Effector memory CD8-positive, alpha-beta T cell (primary cell): ENCODE results near the gene CAGE1.
A peak's percentile ranks its signal among the peaks of the same experiment; 100 is the strongest.
"Not testable (repeated sequence)": the region's sequence is repeated elsewhere in the genome, so short reads cannot be mapped to it uniquely, and the experiment has no call there.

Experiments used
- ATAC-seq: fragments of 150-1000 bp; cut with Tn5 transposase; replicated peaks from 2 replicates; pipeline ENCODE4 v1.10.0; 2021; ENCODE audit warnings: mild to moderate bottlenecking, moderate library complexity
- DNase-seq, 3 experiments: peaks; one replicate each; pipeline ENCODE4 v3.0.0; 2021
- H3K27ac Mint-ChIP-seq, 2 donors: one replicate each; pipeline ENCODE4 v1.8.0; 2022; ENCODE audit warnings: mild to moderate bottlenecking in 2 of 2, mixed read lengths in 2 of 2, moderate library complexity in 2 of 2
- H3K27me3 Mint-ChIP-seq, 2 donors: one replicate each; pipeline ENCODE4 v1.8.0; 2022; ENCODE audit warnings: mixed read lengths in 2 of 2
- H3K36me3 Mint-ChIP-seq: one replicate; pipeline ENCODE4 v1.8.0; 2022; ENCODE audit warnings: mild to moderate bottlenecking, moderate library complexity, mixed read lengths; ENCODE audit not compliant: insufficient read depth
- H3K4me1 Mint-ChIP-seq, 2 donors: one replicate each; pipeline ENCODE4 v1.8.0; 2022; ENCODE audit warnings: low read depth in 2 of 2, mixed read lengths in 2 of 2
- H3K4me3 Mint-ChIP-seq, 2 donors: one replicate each; pipeline ENCODE4 v1.8.0; 2022; ENCODE audit warnings: mild to moderate bottlenecking in 2 of 2, mixed read lengths in 2 of 2, moderate library complexity in 2 of 2
- H3K9me3 Mint-ChIP-seq, 2 donors: one replicate each; pipeline ENCODE4 v1.8.0; 2022; ENCODE audit warnings: mixed read lengths in 2 of 2

The CAGE1 gene

DNA sequence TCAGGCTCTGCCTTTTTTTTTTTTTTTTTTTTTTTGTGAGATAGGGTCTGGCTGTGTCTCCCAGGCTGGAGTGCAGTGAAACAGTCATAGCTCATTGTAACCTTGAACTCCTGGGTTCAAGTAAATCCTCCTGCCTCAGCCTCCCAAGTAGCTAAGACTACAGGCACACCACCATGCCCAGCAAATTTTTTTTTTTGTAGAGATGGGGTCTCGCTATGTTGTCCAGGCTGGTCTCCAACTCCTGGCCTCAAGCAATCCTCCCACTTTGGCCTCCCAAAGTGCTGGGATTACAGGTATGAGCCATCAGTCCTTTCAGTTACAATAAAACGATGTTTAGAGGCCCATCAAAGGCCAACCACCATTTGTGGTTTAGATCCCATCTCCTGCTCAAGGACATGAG lies 70.1 kb downstream of the CAGE1 start:
- H3K27ac Mint-ChIP-seq = peak overlapping the region in 1 of 2 donors; percentile 36
- DNase-seq, H3K4me3 Mint-ChIP-seq, H3K4me1 Mint-ChIP-seq, H3K9me3 Mint-ChIP-seq, H3K27me3 Mint-ChIP-seq, ATAC-seq, H3K36me3 Mint-ChIP-seq: not testable (repeated sequence)

- H3K4me3 Mint-ChIP-seq = no peak overlapping the region
- no peaks in the 10 kb centered on the region for H3K27me3 Mint-ChIP-seq
- ATAC-seq (no peak), DNase-seq (no peak)
- no peaks in the 10 kb centered on the region for H3K9me3 Mint-ChIP-seq
- peaks cover 5 to 7% of the 10 kb centered on the region in 2 donors for H3K4me1 Mint-ChIP-seq
- peaks cover 9% of the 10 kb centered on the region for H3K36me3 Mint-ChIP-seq
- no peak overlapping the region for H3K27ac Mint-ChIP-seq
Observed at GRCh38 chr6:7317538-7317937, 72.0 kb downstream of the CAGE1 start.

GRCh38 chr6:7316658-7317533 lies 72.6 kb downstream of the CAGE1 start:
- Mint-ChIP-seq H3K27ac (peak overlapping the region in 1 of 2 donors; percentile 31), H3K4me3 (no peak overlapping the region)
- no peak for ATAC-seq

DNA sequence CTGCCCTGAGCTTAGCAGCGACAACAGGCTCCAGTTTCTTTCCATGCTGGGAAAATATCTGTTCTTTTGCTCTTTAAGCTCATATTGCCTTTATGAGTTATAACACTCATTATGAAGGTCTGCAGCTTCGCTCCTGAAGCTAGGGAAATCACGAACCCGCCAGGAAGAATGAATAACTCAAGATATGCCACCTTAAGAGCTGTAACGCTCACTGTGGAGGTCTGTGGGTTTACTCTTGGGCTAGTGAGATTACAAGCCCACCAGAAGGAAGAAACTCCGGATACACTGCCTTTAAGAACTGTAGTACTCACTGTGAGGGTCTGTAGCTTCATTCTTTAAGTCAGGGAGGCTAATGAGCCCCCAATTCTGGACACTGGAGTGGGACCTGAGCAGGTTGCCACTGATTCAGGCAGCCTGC lies 73.6 kb downstream of the CAGE1 start:
- peak overlapping the region in 1 of 2 donors; percentile 31 for H3K27ac Mint-ChIP-seq
- no peaks in the 10 kb centered on the region for H3K27me3 Mint-ChIP-seq
- peaks cover 16 to 17% of the 10 kb centered on the region in 2 donors for H3K4me1 Mint-ChIP-seq
- H3K9me3 Mint-ChIP-seq = no peaks in the 10 kb centered on the region
- ATAC-seq = no peak
- DNase-seq = no peak
- no peak overlapping the region for H3K4me3 Mint-ChIP-seq
- peaks cover 14% of the 10 kb centered on the region for H3K36me3 Mint-ChIP-seq

More at GRCh38 chr6:7316658-7317533, 72.6 kb downstream of the CAGE1 start:
- Mint-ChIP-seq H3K9me3 (no peaks in the 10 kb centered on the region), H3K36me3 (peaks cover 14% of the 10 kb centered on the region), H3K27me3 (no peaks in the 10 kb centered on the region), H3K4me1 (peaks cover 10 to 13% of the 10 kb centered on the region in 2 donors)
- DNase-seq = no peak

GRCh38 chr6:7315087-7315947 lies 74.2 kb downstream of the CAGE1 start:
- H3K36me3 Mint-ChIP-seq = peaks cover 15% of the 10 kb centered on the region
- H3K27ac Mint-ChIP-seq = peak overlapping the region; percentile 76 to 96
- not testable (repeated sequence) for ATAC-seq, H3K27me3 Mint-ChIP-seq, DNase-seq, H3K4me3 Mint-ChIP-seq, H3K9me3 Mint-ChIP-seq
- H3K4me1 Mint-ChIP-seq = peaks cover 16 to 19% of the 10 kb centered on the region in 2 donors

DNA sequence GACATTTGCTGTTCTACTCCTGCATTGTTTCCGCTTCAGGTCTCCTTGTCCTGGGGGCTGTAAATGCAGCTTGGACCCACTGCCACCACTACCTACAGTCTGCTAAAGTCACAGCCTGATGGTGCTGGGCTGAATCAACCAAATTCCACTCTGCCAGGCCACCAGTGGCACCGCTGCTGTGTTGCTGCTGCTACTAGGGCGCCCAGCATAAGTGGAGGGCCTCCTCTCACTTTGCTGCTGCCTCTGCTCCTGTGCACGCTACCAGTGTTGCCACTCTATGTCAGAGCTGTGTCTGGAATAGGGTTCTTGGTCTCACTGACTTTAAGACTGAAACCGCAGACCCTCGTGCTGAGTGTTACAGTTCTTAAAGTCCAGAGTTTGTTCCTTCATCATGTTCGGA lies 75.1 kb downstream of the CAGE1 start:
- H3K4me3 Mint-ChIP-seq = peak overlapping the region in 1 of 2 donors; percentile 99
- no peak for ATAC-seq
- peaks cover 24% of the 10 kb centered on the region for H3K36me3 Mint-ChIP-seq
- DNase-seq = no peak
- peak overlapping the region; percentile 76 to 96 for H3K27ac Mint-ChIP-seq
- no peaks in the 10 kb centered on the region for H3K9me3 Mint-ChIP-seq
- H3K27me3 Mint-ChIP-seq = no peaks in the 10 kb centered on the region
- peaks cover 16 to 27% of the 10 kb centered on the region in 2 donors for H3K4me1 Mint-ChIP-seq

GRCh38 chr6:7313505-7314165 lies 75.9 kb downstream of the CAGE1 start:
- Mint-ChIP-seq H3K27me3 (no peaks in the 10 kb centered on the region), H3K4me3 (peak overlapping the region; percentile 93 to 99), H3K9me3 (no peaks in the 10 kb centered on the region), H3K36me3 (peaks cover 32% of the 10 kb centered on the region), H3K27ac (peak overlapping the region; percentile 94 to 96), H3K4me1 (peaks cover 20 to 32% of the 10 kb centered on the region in 2 donors)
- ATAC-seq (no peak), DNase-seq (no peak)

DNA sequence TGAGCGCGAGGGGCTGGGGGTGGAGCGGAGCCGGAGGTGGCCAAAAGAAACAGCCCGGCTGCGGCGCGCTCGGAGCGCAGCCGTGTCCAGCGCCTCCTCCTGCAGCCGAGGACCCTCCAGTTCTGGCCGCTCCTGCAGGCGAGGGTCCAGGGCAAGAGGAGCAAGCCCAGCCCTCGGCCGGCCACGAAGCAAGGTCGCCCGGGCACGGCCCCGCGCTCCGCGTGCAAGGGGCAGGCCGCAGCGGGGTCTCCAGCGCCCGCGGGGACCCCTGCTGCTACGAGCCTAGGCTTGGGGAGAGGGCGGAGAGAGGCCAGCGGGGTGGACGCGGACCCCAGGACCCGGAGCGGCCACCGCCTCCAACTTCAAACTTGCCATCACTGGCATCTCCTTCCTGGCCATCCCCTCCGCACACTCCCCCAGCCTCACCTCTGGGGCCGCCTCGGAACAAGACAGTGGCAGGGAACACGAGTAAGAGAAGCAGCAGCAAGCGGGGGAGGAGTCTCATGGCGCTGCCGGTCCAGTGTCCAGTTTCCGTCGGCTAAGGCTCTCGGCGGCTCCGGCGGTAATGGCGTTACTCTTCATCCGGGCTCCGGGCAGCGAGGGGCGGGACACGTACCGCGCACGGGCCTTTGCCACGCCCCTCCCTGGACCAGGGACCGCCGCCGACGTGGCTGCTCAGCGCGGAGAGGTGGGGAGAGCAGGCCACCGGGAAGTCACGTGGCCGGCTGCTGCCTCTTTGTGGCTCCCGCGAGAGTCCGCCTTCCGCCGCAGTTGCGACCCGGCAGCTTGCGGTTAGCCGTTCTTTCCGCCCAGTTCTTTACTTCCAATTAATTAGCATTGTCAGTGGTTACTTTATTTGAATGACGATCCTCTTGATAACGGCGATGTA lies 76.7 kb downstream of the CAGE1 start, which contains the start of gene SSR1:
Gene SSR1 (minus strand): TSS at position 584 of the 889 bp plus-strand sequence. CDS start 79 bp downstream, at position 505.
- peak; percentile 90 to 92 (median 92) for DNase-seq
- H3K4me3 Mint-ChIP-seq = peak within 1 kb of the TSS; percentile 93 to 99
- peak; percentile 96 for ATAC-seq
- H3K27me3 Mint-ChIP-seq = no peaks in the 10 kb centered on the region
- H3K4me1 Mint-ChIP-seq = peaks cover 24 to 40% of the 10 kb centered on the region in 2 donors
- no peaks in the 10 kb centered on the region for H3K9me3 Mint-ChIP-seq
- H3K27ac Mint-ChIP-seq = peak within 1 kb of the TSS; percentile 94 to 96
- peaks cover 40% of the 10 kb centered on the region for H3K36me3 Mint-ChIP-seq

GRCh38 chr6:7311917-7312615 lies 77.5 kb downstream of the CAGE1 start:
- ATAC-seq (no peak), DNase-seq (peak in 1 of 3 experiments; percentile 8)
- Mint-ChIP-seq H3K36me3 (peaks cover 48% of the 10 kb centered on the region), H3K27me3 (no peaks in the 10 kb centered on the region), H3K4me3 (peak overlapping the region; percentile 93 to 99), H3K4me1 (peaks cover 28 to 46% of the 10 kb centered on the region in 2 donors), H3K27ac (peak overlapping the region; percentile 94 to 96), H3K9me3 (no peaks in the 10 kb centered on the region)

- Mint-ChIP-seq H3K27ac (peak overlapping the region in 1 of 2 donors; percentile 39), H3K9me3 (no peaks in the 10 kb centered on the region), H3K27me3 (no peaks in the 10 kb centered on the region), H3K36me3 (peaks cover 57% of the 10 kb centered on the region), H3K4me3 (peak overlapping the region; percentile 49 to 93), H3K4me1 (peaks cover 28 to 48% of the 10 kb centered on the region in 2 donors)
- DNase-seq (no peak), ATAC-seq (no peak)
Observed at GRCh38 chr6:7311176-7311575, 78.4 kb downstream of the CAGE1 start.

- no peaks in the 10 kb centered on the region for H3K9me3 Mint-ChIP-seq
- DNase-seq = no peak
- no peak for ATAC-seq
- peaks cover 73% of the 10 kb centered on the region for H3K36me3 Mint-ChIP-seq
- peaks cover 35 to 63% of the 10 kb centered on the region in 2 donors for H3K4me1 Mint-ChIP-seq
- peak overlapping the region; percentile 81 to 86 for H3K27ac Mint-ChIP-seq
- H3K4me3 Mint-ChIP-seq = peak overlapping the region in 1 of 2 donors; percentile 32
- H3K27me3 Mint-ChIP-seq = no peaks in the 10 kb centered on the region
Observed at GRCh38 chr6:7309050-7309449, 80.5 kb downstream of the CAGE1 start.

DNA sequence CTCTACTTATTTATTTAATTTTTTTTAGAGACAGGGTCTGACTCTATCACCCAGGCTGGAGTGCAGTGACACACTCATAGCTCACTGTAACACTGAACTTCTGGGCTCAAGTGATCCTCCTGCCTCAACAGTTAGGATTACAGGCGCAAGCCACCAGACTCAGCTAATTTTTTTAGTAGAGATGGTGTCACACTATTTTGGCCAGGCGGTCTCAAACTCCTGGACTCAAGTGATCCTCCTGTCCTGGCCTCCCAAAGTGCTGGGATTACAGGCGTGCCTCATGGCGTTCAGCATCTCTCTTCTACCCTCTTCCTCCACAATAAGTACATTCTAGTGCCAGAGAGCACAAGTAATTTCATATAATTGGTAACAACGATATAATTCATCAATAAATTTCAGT lies 82.0 kb downstream of the CAGE1 start:
- H3K9me3 Mint-ChIP-seq = no peaks in the 10 kb centered on the region
- peaks cover 30 to 59% of the 10 kb centered on the region in 2 donors for H3K4me1 Mint-ChIP-seq
- ATAC-seq (no peak), DNase-seq (no peak)
- no peaks in the 10 kb centered on the region for H3K27me3 Mint-ChIP-seq
- peaks cover 82% of the 10 kb centered on the region for H3K36me3 Mint-ChIP-seq
- H3K27ac Mint-ChIP-seq = peak overlapping the region in 1 of 2 donors; percentile 86
- H3K4me3 Mint-ChIP-seq = peak overlapping the region in 1 of 2 donors; percentile 32
